ENCODE results near the gene NCCRP1. TPM values are rescaled to one million over a fixed set of nuclear protein-coding genes. Genes with fewer than 3 reads are reported as not detected.

NCCRP1 gene
- total RNA-seq, 4 donors from 2014 or later = not detected

- DNase-seq (ENCODE audit: low spot score in 2 of 2) = no peak
- H3K36me3 ChIP-seq = no peaks in the 10 kb centered on the region
- H3K4me1 ChIP-seq = peaks cover 0 to 14% (median 4%) of the 10 kb centered on the region in 4 donors
- no peak for TF ChIP-seq EP300 (IDR thresholded peaks at IDR 0.05)
- no peak for TF ChIP-seq POLR2A (IDR thresholded peaks at IDR 0.05)
- no peak for TF ChIP-seq CTCF (IDR thresholded peaks at IDR 0.05)
- no peaks in the 10 kb centered on the region for H3K9me3 ChIP-seq
- H3K4me3 ChIP-seq = peak overlapping the region in 1 of 4 donors; percentile 7
- H3K27ac ChIP-seq = no peak overlapping the region
- H3K27me3 ChIP-seq = peaks cover 0 to 62% of the 10 kb centered on the region in 2 donors
- 12 to 38% methylated on average over 28 to 29 of the region's 92 CpGs for WGBS, 2 donors
Measured at GRCh38 chr19:39247701-39248664, 51.2 kb downstream of the NCCRP1 start.

- 46 to 51% methylated on average over 12 to 13 of the region's 13 CpGs for WGBS, 2 donors
- Histone ChIP-seq H3K4me3 (peak within 1 kb of the TSS in 1 of 4 donors; percentile 7), H3K4me1 (peaks cover 0 to 14% (median 4%) of the 10 kb centered on the region in 4 donors), H3K9me3 (no peaks in the 10 kb centered on the region), H3K27me3 (peaks cover 0 to 54% of the 10 kb centered on the region in 2 donors), H3K27ac (no peak within 1 kb of the TSS), H3K36me3 (no peaks in the 10 kb centered on the region)
- DNase-seq (ENCODE audit: low spot score in 2 of 2) = no peak
- TF ChIP-seq POLR2A (IDR thresholded peaks at IDR 0.05) = no peak
Measured at GRCh38 chr19:39248806-39249205, 52.0 kb downstream of the NCCRP1 start, which contains the start of gene IFNL4. IFNL4 (minus strand) TSS chr19:39248856.

GRCh38 chr19:39251081-39251480 lies 54.3 kb downstream of the NCCRP1 start:
- Histone ChIP-seq H3K4me3 (no peak overlapping the region), H3K36me3 (no peaks in the 10 kb centered on the region), H3K27ac (no peak overlapping the region), H3K27me3 (peaks cover 0 to 41% of the 10 kb centered on the region in 2 donors), H3K4me1 (peaks cover 0 to 14% (median 4%) of the 10 kb centered on the region in 4 donors), H3K9me3 (no peaks in the 10 kb centered on the region)
- 79 to 80% methylated on average over 5 of the region's 5 CpGs for WGBS, 2 donors
- TF ChIP-seq EP300 (IDR thresholded peaks at IDR 0.05) (no peak), CTCF (IDR thresholded peaks at IDR 0.05) (no peak), POLR2A (IDR thresholded peaks at IDR 0.05) (no peak)
- DNase-seq (ENCODE audit: low spot score in 2 of 2) = no peak

Other genes with a start within 250 kb of the NCCRP1 start
- gene FBXO17, start 221.2 kb upstream of the NCCRP1 start, total RNA-seq = 10 to 100 TPM; 31.9 to 59.6 (median 54.0) TPM
- gene FBXO27, start 164.4 kb upstream of the NCCRP1 start, total RNA-seq = 1 to 10 TPM; 3.6 to 8.0 (median 5.9) TPM
- 1 to 10 TPM in 3 of 4 donors, under 1 TPM in 1; 0.90 to 3.1 (median 1.6) TPM for gene ACP7, start 112.6 kb upstream of the NCCRP1 start, total RNA-seq
- 10 to 100 TPM; 22.9 to 45.1 (median 32.3) TPM for gene PAK4, start 71.2 kb upstream of the NCCRP1 start, total RNA-seq
- 1 to 10 TPM in 2 of 4 donors, not detected in 2; 1.3 to 6.0 TPM for gene SYCN, start 7.3 kb downstream of the NCCRP1 start, total RNA-seq
- gene IFNL3, start 48.0 kb downstream of the NCCRP1 start, total RNA-seq = not detected
- gene IFNL4, start 51.9 kb downstream of the NCCRP1 start, total RNA-seq = not detected
- not detected for gene IFNL2, start 71.4 kb downstream of the NCCRP1 start, total RNA-seq
- not detected for gene IFNL1, start 99.4 kb downstream of the NCCRP1 start, total RNA-seq
- gene LRFN1, start 123.9 kb downstream of the NCCRP1 start, total RNA-seq = 1 to 10 TPM in 2 of 4 donors, under 1 TPM in 2; 0.30 to 2.4 (median 1.4) TPM
- gene GMFG, start 139.1 kb downstream of the NCCRP1 start, total RNA-seq = 10 to 100 TPM in 3 of 4 donors, 1 to 10 TPM in 1; 8.4 to 36.5 (median 18.2) TPM
- gene SAMD4B, start 145.5 kb downstream of the NCCRP1 start, total RNA-seq = 100 to 1,000 TPM; 103 to 193 (median 115) TPM
- 10 to 100 TPM; 30.8 to 48.3 (median 44.3) TPM for gene PAF1, start 194.1 kb downstream of the NCCRP1 start, total RNA-seq
- 10 to 100 TPM; 32.9 to 52.5 (median 37.6) TPM for gene MED29, start 194.4 kb downstream of the NCCRP1 start, total RNA-seq
- 100 to 1,000 TPM; 125 to 274 (median 178) TPM for gene ZFP36, start 209.9 kb downstream of the NCCRP1 start, total RNA-seq
- gene PLEKHG2, start 215.7 kb downstream of the NCCRP1 start, total RNA-seq = 10 to 100 TPM; 20.1 to 62.1 (median 35.6) TPM
- gene RPS16, start 239.0 kb downstream of the NCCRP1 start, total RNA-seq = 1,000 to 10,000 TPM; 1,048 to 1,762 (median 1,462) TPM
- gene SUPT5H, start 248.6 kb downstream of the NCCRP1 start, total RNA-seq = 100 to 1,000 TPM in 3 of 4 donors, 10 to 100 TPM in 1; 94.4 to 120 (median 106) TPM